Measurements from ENCODE around the gene ANOS1.
"Not testable (repeated sequence)": the region's sequence is repeated elsewhere in the genome, so short reads cannot be mapped to it uniquely, and the experiment has no call there.

ANOS1 gene

GRCh38 chrX:8607326-8607725 lies 124.6 kb downstream of the ANOS1 start:
- no peak for DNase-seq (ENCODE audit: low spot score)

- DNase-seq (ENCODE audit: low spot score): no peak
Measured at GRCh38 chrX:8604131-8604530, 127.8 kb downstream of the ANOS1 start.

GRCh38 chrX:8591501-8591900 lies 140.4 kb downstream of the ANOS1 start:
- no peak for DNase-seq (ENCODE audit: low spot score)

GRCh38 chrX:8586953-8587352 lies 145.0 kb downstream of the ANOS1 start:
- DNase-seq (ENCODE audit: low spot score): no peak

- DNase-seq (ENCODE audit: low spot score): no peak
Measured at GRCh38 chrX:8579602-8580001, 152.3 kb downstream of the ANOS1 start.

- DNase-seq (ENCODE audit: low spot score): no peak
Measured at GRCh38 chrX:8576821-8577220, 155.1 kb downstream of the ANOS1 start.

- no peak for DNase-seq (ENCODE audit: low spot score)
Measured at GRCh38 chrX:8565729-8566128, 166.2 kb downstream of the ANOS1 start.

DNA sequence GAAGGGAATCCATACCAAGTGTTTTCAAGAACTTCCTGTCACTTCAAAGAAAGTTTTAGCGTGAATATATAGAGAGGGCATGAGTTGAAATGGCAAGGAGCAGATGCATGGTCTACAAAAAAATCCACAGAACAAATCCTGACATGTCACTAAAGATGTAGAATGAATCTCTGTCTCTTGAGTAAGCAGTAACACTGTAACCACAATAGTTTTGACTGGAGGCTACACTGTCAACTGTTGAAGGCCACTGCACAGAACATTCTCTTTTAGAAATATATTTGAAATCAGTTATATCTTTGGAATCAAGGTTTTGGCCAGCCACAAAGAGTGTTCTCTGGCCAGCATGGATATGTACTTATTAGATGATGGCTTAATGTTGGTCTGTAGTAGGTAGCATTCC lies 183.5 kb downstream of the ANOS1 start:
- DNase-seq (ENCODE audit: low spot score): no peak

- no peak for DNase-seq (ENCODE audit: low spot score)
Measured at GRCh38 chrX:8546715-8547114, 185.2 kb downstream of the ANOS1 start.

DNA sequence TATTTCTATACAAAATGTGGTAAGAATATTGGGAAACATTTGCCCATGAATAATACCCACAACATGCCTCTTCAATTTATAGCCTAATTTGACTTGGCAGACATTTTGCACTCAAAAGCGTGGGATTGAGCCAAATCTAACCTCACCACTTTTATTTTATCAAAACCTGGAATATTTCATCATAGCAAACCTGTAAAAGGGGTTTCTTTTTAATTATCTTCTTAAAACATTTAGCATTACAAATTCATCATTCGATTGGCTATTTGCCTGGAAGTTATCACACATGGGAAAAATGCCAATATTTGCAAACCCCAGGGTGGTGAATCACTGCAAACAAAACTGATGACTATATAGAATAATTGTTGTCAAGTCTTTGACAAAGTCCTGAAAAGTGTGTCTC lies 211.1 kb downstream of the ANOS1 start:
- DNase-seq (ENCODE audit: low spot score): no peak

DNA sequence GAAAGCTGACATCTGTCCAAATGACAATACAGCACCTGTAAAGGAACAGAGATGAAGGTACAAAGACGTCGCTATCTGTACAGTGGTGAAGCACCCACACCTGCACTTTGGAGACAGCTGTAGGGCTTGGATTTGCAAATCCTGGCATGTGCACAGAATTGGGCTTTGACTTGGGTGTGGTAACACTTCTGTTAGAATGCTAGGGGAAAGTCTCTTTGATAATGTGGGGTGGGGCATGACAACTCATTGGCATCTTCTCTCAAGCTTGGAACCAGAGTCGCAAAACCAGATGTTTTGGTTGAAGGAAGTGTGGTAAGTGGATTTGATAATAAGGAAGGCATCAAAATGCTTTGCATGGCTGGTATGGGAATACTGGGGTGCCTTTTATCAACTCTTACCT lies 211.8 kb downstream of the ANOS1 start:
- no peak for DNase-seq (ENCODE audit: low spot score)

- no peak for DNase-seq (ENCODE audit: low spot score)
Measured at GRCh38 chrX:8504451-8504850, 227.5 kb downstream of the ANOS1 start.

- DNase-seq (ENCODE audit: low spot score): not testable (repeated sequence)
Measured at GRCh38 chrX:8502101-8502500, 229.8 kb downstream of the ANOS1 start.

DNA sequence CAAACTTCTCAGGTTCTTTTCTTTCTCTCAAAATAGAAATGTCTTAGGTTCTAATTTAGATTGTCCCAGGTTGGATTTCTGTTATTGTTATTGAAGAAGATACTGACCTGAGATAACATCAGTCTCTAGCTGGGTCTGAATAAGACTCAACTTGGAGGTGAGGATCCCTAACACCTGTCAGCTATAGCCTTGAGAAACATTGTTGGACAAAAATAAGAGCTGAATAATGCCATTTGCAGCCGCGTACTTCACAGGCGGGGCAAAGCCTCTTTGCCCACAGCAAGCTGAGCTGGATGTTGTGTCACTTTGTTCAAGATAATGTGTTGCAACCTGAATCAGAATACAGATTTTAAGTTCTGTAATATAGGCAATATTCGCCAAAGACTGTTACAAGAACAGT lies 231.7 kb downstream of the ANOS1 start:
- no peak for DNase-seq (ENCODE audit: low spot score)

- DNase-seq (ENCODE audit: low spot score): not testable (repeated sequence)
Measured at GRCh38 chrX:8495036-8495435, 236.9 kb downstream of the ANOS1 start.

DNA sequence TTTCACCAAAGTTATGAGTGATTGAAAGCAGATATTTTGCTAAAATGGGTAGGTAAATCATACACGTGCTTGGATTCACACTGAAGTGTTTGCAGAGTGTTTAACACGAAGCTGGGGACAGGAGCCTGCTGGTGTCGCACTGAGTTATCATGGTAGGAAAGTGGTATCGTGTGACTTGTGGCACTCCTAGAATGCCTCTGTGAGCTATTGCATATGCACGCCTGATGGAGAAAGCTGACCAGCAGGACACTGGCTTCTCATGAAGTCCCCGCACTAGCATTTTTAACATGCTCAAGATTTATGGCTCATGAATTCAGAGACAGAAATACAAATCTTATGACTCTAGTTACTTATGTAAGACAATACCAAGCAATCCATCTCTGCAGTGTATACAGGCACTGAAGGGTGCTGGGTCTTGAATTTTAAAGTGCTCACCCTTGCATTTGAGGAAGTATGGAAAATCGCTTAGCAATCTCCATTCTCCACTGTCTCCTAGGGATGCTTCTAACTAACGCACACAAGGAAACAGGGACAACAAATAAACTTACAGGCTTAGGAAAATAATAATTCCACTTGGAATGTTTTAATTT lies 247.5 kb downstream of the ANOS1 start:
- no peak for DNase-seq (ENCODE audit: low spot score)

Measured in hepatic stellate cell (primary cell).